Subcutaneous preadipocyte (primary cell): ENCODE measurements around the gene CASP2. TPM values are rescaled to one million over a fixed set of nuclear protein-coding genes. Genes with fewer than 3 reads are reported as not detected.

Experiments used
- small RNA-seq: library from RNA; depleted of rRNA; stranded (forward); fragments of <200 nt; gene quantifications from one replicate; pipeline ENCODE3, GENCODE V24; 2012
- total RNA-seq: library from RNA; depleted of rRNA; stranded (reverse); fragments of >200 nt; gene quantifications from 2 replicates; pipeline ENCODE4 v1.2.3, GENCODE V29; 2012

The CASP2 gene
- 9.9 and 12.3 TPM in 2 replicates for total RNA-seq

GRCh38 chr7:143287935-143288826 is at the start of gene CASP2:
Gene CASP2 (plus strand): TSS chr7:143288351. CDS start chr7:143288456, 105 bp downstream.

GRCh38 chr7:143263266-143264195 is 24.6 kb upstream of the CASP2 start, which contains the start of gene GSTK1:
Gene GSTK1 (plus strand): TSS chr7:143263441. CDS start chr7:143263514, 73 bp downstream.

GRCh38 chr7:143284591-143285469 is 3.3 kb upstream of the CASP2 start, which contains the start of gene TMEM139:
Gene TMEM139 (plus strand): TSS chr7:143284958. CDS start chr7:143285958, 1,000 bp downstream.

GRCh38 chr7:143315776-143316175 is 27.6 kb downstream of the CASP2 start, which contains the start of gene CLCN1:
Gene CLCN1 (plus strand): TSS chr7:143316111. CDS start chr7:143316213, 102 bp downstream.

Small RNAs within 50 kb of the gene (small RNA-seq; reads per million reads assigned to genes)
- gene RN7SL481P (not detected), gene RN7SL535P (not detected)

Other genes starting within 250 kb of the CASP2 start
- gene OR6V1, start 236.0 kb upstream of the CASP2 start, total RNA-seq = not detected in 2 replicates
- not detected in 2 replicates for gene PIP, start 156.3 kb upstream of the CASP2 start, total RNA-seq
- gene TAS2R39, start 104.9 kb upstream of the CASP2 start, total RNA-seq = not detected in 2 replicates
- gene TAS2R40, start 66.3 kb upstream of the CASP2 start, total RNA-seq = not detected in 2 replicates
- 60.8 and 77.5 TPM in 2 replicates for gene GSTK1, start 24.9 kb upstream of the CASP2 start, total RNA-seq
- gene TMEM139, start 3.4 kb upstream of the CASP2 start, total RNA-seq = not detected in 2 replicates
- gene CLCN1, start 27.8 kb downstream of the CASP2 start, total RNA-seq = not detected in 2 replicates
- 1.6 and 2.6 TPM in 2 replicates for gene FAM131B, start 74.4 kb downstream of the CASP2 start, total RNA-seq
- 52.5 and 67.6 TPM in 2 replicates for gene ZYX, start 93.0 kb downstream of the CASP2 start, total RNA-seq
- not detected in 2 replicates for gene EPHA1, start 120.5 kb downstream of the CASP2 start, total RNA-seq
- gene TAS2R60, start 155.1 kb downstream of the CASP2 start, total RNA-seq = not detected in 2 replicates
- gene TAS2R41, start 189.5 kb downstream of the CASP2 start, total RNA-seq = not detected in 2 replicates